Natural killer cell (primary cell): ENCODE results near the gene DLX1. TPM values are rescaled to one million over a fixed set of nuclear protein-coding genes. Genes with fewer than 3 reads are reported as not detected.

Experiments used
- ATAC-seq, 3 donors: fragments of 150-1000 bp in 2 of 3; fragments of 200-7000 bp in 1 of 3; cut with Tn5 transposase; 1 replicate in 1 of 3; 2 replicates in 2 of 3; pipeline ENCODE4 v1.10.0; 2021; ENCODE audit warnings: mild to moderate bottlenecking in 2 of 3, moderate library complexity in 2 of 3
- DNase-seq, 2 donors: peaks; one replicate each; pipeline versions ENCODE4 v3.0.0 to v3.0.0-alpha.2; 2013 to 2021; ENCODE audit warnings: mixed read lengths in 1 of 2
- H3K27ac ChIP-seq: one replicate; pipeline ENCODE4 v1.5.1; 2013; ENCODE audit warnings: mild to moderate bottlenecking, low read length
- H3K27me3 ChIP-seq: one replicate; pipeline ENCODE4 v1.6.1; 2013; ENCODE audit warnings: low read length; ENCODE audit not compliant: control insufficient read depth, insufficient read depth
- H3K36me3 ChIP-seq: one replicate; pipeline ENCODE4 v1.6.1; 2013; ENCODE audit warnings: low read length; ENCODE audit not compliant: control insufficient read depth, insufficient read depth
- H3K4me1 ChIP-seq: one replicate; pipeline ENCODE4 v1.6.1; 2013; ENCODE audit warnings: low read length; ENCODE audit not compliant: control insufficient read depth, insufficient read depth
- H3K4me3 ChIP-seq: one replicate; pipeline ENCODE4 v1.5.1; 2013; ENCODE audit warnings: low read length
- H3K9me3 ChIP-seq: one replicate; pipeline ENCODE4 v1.6.1; 2013; ENCODE audit warnings: low read length; ENCODE audit not compliant: control insufficient read depth, insufficient read depth
- H3K27ac Mint-ChIP-seq, 2 donors: one replicate each; pipeline ENCODE4 v1.8.0; 2022; ENCODE audit warnings: mild to moderate bottlenecking in 2 of 2, mixed read lengths in 2 of 2, moderate library complexity in 1 of 2
- H3K27me3 Mint-ChIP-seq, 2 donors: one replicate each; pipeline ENCODE4 v1.8.0; 2022; ENCODE audit warnings: low read depth in 2 of 2, mixed read lengths in 2 of 2
- H3K36me3 Mint-ChIP-seq: one replicate; pipeline ENCODE4 v1.8.0; 2022; ENCODE audit warnings: mixed read lengths
- H3K4me1 Mint-ChIP-seq, 2 donors: one replicate each; pipeline ENCODE4 v1.8.0; 2022; ENCODE audit warnings: mixed read lengths in 2 of 2
- H3K4me3 Mint-ChIP-seq: one replicate; pipeline ENCODE4 v1.8.0; 2022; ENCODE audit warnings: mild to moderate bottlenecking, moderate library complexity, mixed read lengths
- H3K9me3 Mint-ChIP-seq, 2 donors: one replicate each; pipeline ENCODE4 v1.8.0; 2022; ENCODE audit warnings: mixed read lengths in 2 of 2
- CTCF ChIP-seq: fragments of 200-600 bp; IDR thresholded peaks from one replicate; pipeline ENCODE4 v1.8.0; 2022; ENCODE audit warnings: antibody characterized with exemption
- WGBS: methylation state at CpG from one replicate; pipeline ENCODE4 v1.1.7; 2013; ENCODE audit warnings: missing lambda C conversion rate; ENCODE audit not compliant: insufficient coverage; 5-methylcytosine and 5-hydroxymethylcytosine counted together
- intact Hi-C: fragments of 100-400 bp; cut with micrococcal nuclease; formaldehyde crosslinking; loops from one replicate; pipeline ENCODE4 v1.14.2; 2022
- total RNA-seq, 4 donors: library from RNA; stranded (reverse); fragments of 120-200 nt in 1 of 4; gene quantifications; one replicate each; pipeline versions ENCODE4 v1.2.3 to v1.2.4, GENCODE V29; 2013 to 2022

Gene DLX1
- total RNA-seq, 3 donors from 2014 or later (not counting 1 experiment from before 2014, with no cell fraction given): not detected

GRCh38 chr2:172098650-172099471 lies 13.6 kb downstream of the DLX1 start:
- Mint-ChIP-seq H3K27ac (peak overlapping the region in 1 of 2 donors; percentile 76), H3K4me1 (peaks cover 56 to 74% of the 10 kb centered on the region in 2 donors), H3K27me3 (peaks cover 48 to 58% of the 10 kb centered on the region in 2 donors), H3K4me3 (peak overlapping the region; percentile 51), H3K36me3 (no peaks in the 10 kb centered on the region), H3K9me3 (no peaks in the 10 kb centered on the region)
- Histone ChIP-seq H3K36me3 (no peaks in the 10 kb centered on the region), H3K4me3 (no peak overlapping the region), H3K9me3 (peaks cover 6% of the 10 kb centered on the region), H3K27ac (no peak overlapping the region), H3K27me3 (peaks cover 90% of the 10 kb centered on the region), H3K4me1 (peaks cover 91% of the 10 kb centered on the region)
- intact Hi-C loops: no loop called here
- ATAC-seq: peak in 2 of 3 donors; percentile 19 to 37
- DNase-seq: peak; percentile 59 to 67
- 5% methylated on average over 61 of the region's 61 CpGs for WGBS
- TF ChIP-seq CTCF: no peak

GRCh38 chr2:172099472-172100079 lies 14.3 kb downstream of the DLX1 start:
- Mint-ChIP-seq H3K4me1 (peaks cover 56 to 76% of the 10 kb centered on the region in 2 donors), H3K9me3 (no peaks in the 10 kb centered on the region), H3K27me3 (peaks cover 49 to 61% of the 10 kb centered on the region in 2 donors), H3K36me3 (no peaks in the 10 kb centered on the region), H3K27ac (peak overlapping the region in 1 of 2 donors; percentile 60), H3K4me3 (peak overlapping the region; percentile 37)
- WGBS: 9% methylated on average over 10 of the region's 13 CpGs
- Histone ChIP-seq H3K27me3 (peaks cover 88% of the 10 kb centered on the region), H3K4me1 (peaks cover 89% of the 10 kb centered on the region), H3K9me3 (peaks cover 6% of the 10 kb centered on the region), H3K27ac (no peak overlapping the region), H3K4me3 (no peak overlapping the region), H3K36me3 (no peaks in the 10 kb centered on the region)
- no peak for TF ChIP-seq CTCF
- DNase-seq (no peak), ATAC-seq (no peak)
- intact Hi-C loops: loop anchor here (2.0 to 10.0 kb wide), 5 partner anchors 97 to 1285 kb away; partner anchors contain the start of genes GAD1 and HAT1

GRCh38 chr2:172100080-172100934 lies 15.0 kb downstream of the DLX1 start:
- H3K27me3 Mint-ChIP-seq: peaks cover 54 to 61% of the 10 kb centered on the region in 2 donors
- Histone ChIP-seq H3K4me1 (peaks cover 82% of the 10 kb centered on the region), H3K4me3 (no peak overlapping the region), H3K9me3 (peaks cover 6% of the 10 kb centered on the region), H3K27ac (no peak overlapping the region), H3K27me3 (peaks cover 89% of the 10 kb centered on the region), H3K36me3 (no peaks in the 10 kb centered on the region)
- H3K36me3 Mint-ChIP-seq: no peaks in the 10 kb centered on the region
- 4% methylated on average over 72 of the region's 72 CpGs for WGBS
- H3K4me3 Mint-ChIP-seq: peak overlapping the region; percentile 55
- TF ChIP-seq CTCF: no peak
- ATAC-seq: no peak
- peaks cover 58 to 74% of the 10 kb centered on the region in 2 donors for H3K4me1 Mint-ChIP-seq
- intact Hi-C loops: loop anchor here (2.0 to 10.0 kb wide), 5 partner anchors 98 to 1286 kb away; partner anchors contain the start of genes GAD1 and HAT1
- peak overlapping the region in 1 of 2 donors; percentile 92 for H3K27ac Mint-ChIP-seq
- H3K9me3 Mint-ChIP-seq: no peaks in the 10 kb centered on the region
- peak in 1 of 2 donors; percentile 38 for DNase-seq
